RKO (cell line): Measurements from ENCODE around the gene USP25.

Experiments
- DNase-seq: peaks from one replicate; pipeline ENCODE4 v3.0.0-alpha.2; 2016; ENCODE audit warnings: low spot score

The USP25 gene, protein sequence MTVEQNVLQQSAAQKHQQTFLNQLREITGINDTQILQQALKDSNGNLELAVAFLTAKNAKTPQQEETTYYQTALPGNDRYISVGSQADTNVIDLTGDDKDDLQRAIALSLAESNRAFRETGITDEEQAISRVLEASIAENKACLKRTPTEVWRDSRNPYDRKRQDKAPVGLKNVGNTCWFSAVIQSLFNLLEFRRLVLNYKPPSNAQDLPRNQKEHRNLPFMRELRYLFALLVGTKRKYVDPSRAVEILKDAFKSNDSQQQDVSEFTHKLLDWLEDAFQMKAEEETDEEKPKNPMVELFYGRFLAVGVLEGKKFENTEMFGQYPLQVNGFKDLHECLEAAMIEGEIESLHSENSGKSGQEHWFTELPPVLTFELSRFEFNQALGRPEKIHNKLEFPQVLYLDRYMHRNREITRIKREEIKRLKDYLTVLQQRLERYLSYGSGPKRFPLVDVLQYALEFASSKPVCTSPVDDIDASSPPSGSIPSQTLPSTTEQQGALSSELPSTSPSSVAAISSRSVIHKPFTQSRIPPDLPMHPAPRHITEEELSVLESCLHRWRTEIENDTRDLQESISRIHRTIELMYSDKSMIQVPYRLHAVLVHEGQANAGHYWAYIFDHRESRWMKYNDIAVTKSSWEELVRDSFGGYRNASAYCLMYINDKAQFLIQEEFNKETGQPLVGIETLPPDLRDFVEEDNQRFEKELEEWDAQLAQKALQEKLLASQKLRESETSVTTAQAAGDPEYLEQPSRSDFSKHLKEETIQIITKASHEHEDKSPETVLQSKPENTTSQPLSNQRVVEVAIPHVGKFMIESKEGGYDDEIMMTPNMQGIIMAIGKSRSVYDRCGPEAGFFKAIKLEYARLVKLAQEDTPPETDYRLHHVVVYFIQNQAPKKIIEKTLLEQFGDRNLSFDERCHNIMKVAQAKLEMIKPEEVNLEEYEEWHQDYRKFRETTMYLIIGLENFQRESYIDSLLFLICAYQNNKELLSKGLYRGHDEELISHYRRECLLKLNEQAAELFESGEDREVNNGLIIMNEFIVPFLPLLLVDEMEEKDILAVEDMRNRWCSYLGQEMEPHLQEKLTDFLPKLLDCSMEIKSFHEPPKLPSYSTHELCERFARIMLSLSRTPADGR

DNA sequence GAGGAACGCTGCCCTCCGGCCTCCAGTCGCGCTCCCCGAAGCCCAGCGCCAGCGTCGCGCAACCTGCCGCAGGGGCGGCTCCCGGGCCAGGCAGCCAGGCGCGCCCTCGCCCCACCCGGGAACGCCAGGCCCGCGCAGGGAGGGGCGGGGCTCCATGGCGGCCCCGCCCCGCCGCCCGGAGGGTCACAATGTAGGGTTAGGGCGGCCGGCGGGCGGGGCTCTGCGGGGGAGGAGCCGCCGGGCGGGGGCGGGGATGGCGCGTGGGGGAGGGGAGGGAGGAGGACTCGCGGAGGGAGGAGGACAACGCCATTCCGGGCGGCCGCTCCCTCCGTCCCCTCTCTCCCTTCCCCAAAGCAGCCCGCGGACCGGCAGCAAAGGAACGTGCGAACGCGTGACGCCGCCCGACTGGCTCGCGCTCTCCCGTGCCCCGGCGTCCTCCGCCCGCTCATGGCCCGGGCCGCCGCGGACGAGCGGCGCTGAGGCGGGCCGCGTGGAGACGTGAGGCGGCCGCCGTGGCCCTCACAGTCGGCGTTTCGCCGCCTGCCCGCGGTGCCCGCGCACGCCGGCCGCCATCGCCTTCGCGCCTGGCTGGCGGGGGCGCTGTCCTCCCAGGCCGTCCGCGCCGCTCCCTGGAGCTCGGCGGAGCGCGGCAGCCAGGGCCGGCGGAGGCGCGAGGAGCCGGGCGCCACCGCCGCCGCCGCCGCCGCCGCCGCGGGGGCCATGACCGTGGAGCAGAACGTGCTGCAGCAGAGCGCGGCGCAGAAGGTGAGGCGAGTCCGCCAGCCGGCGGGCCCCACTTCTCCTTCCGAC, at the start of gene USP25:
USP25 (plus strand) TSS at position 309 of the 810 bp plus-strand sequence; CDS start at position 721, 412 bp downstream.
- peak; percentile 75 for DNase-seq

DNA sequence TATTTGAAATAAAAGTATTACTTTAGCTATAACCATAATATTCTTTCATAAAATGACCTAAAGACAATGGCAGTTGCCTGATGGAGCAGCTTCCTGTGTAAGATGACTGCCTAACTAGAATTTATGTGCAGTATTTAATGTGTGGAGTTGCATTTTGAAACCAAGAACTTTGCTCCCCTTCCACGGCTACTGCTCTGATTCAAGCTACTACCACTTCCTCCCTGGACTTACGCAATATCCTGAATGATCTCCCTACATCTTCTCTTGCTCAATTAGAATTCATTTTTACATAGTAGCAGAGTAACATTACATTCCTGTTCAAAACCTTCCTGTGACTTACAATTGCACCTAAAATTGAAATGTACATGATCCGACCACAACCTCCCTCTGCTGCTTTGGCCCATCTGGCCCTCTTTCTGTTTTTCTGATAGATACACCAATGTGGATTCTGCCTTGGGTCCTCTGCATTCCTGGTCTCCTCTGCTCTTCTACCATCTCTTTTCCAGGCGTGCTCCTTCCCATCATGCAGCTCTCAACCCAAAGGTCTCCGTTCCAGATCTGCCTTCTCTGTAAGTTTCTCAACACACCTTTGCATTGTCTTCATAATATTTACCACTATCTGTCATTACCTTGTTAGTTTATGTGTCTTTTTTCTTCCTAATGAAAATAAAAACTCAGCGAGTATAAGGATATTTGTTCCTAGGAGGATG, 47.4 kb upstream of the USP25 start:
- no peak for DNase-seq

DNA sequence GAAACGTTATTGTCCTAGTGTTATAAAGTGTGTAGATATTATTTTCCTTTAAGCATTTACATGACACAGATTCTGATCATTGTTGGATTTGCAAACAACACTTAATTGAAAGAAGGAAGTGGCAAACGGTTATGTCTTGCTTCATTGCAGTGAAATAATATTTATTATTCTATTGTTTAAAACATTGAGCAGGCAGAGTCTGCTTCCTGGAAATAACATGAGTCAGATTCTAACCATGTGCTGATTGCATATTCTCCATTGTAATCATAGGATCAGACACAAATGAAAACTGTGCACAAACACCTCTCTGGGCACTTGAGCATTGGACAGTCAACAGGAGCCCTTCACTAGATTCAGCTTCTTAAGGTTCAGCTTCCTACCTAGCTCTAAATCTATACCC, 46.8 kb upstream of the USP25 start:
- DNase-seq = peak; percentile 9

DNA sequence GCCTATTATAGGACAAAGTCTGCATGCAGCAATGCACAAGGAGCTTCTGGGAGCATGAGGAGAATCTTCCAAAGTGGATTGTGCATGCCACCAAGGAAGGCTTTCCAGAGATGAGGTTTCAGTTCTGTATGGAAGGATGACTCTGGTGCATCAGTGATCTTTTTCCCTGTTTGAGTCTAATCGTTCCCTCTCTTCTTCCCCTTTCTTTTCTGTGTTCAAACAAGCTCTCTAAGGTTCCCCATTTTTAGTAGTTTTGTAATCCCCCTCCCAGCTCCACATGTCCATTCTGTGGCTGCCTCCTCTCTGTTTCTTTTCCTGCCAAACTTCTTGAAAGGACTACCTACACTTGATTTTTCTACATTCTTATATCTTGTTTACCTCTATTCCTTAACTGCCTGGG, 43.3 kb upstream of the USP25 start:
- DNase-seq = no peak

DNA sequence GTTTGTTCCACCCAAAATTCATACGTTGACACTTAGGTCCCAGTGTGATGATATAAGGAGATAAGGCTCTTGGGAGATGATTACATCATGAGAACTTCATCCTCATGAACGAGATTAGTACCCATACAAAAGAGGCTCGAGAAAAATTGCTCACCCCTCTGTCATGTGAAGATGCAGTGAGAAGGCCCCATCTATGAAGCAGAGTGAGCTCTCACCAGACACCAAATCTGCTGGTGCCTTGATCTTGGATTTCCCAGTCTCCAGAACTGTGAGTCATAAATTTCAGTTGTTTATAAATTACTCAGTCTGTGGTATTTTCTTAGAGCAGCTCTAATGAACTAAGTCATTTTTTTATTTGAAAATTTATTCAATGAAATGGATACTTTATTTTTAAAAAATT, 42.6 kb upstream of the USP25 start:
- DNase-seq = no peak

DNA sequence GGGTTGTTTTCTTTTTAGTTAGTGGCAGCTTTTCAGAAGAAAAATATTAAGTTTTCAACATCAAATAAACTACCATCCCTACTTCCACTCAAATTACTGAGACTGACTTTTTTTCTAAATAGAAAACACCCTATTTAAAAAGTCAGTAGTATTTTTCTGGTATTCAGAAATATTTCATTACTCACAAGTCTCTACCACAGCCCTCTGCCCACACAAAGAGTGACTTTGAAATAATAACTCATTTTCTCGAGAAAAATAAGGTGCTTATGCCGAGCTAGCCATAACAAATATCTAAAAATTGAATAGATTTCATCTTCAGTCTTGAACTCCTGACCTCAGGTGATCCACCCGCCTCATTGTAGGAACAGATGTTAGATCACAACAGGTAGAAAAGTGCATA, 41.8 kb upstream of the USP25 start:
- no peak for DNase-seq

DNA sequence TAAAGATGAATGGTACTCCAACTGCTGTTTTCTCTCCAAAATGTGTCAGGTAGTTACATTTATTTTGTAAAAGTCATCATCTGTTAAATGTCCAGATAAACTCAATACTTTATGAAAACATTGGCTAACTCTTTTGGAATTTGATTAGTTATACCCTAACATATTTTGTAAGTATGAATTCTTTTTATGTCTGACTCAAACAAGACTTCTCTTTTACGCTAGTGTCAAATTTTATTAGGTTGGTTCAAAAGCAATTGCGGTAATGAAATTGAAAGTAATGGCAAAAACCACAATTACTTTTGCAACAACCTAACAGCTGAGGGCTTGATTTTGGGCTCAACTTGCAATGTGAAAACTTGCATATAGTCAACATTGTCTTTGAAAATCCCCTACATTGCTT, 41.0 kb upstream of the USP25 start:
- no peak for DNase-seq

DNA sequence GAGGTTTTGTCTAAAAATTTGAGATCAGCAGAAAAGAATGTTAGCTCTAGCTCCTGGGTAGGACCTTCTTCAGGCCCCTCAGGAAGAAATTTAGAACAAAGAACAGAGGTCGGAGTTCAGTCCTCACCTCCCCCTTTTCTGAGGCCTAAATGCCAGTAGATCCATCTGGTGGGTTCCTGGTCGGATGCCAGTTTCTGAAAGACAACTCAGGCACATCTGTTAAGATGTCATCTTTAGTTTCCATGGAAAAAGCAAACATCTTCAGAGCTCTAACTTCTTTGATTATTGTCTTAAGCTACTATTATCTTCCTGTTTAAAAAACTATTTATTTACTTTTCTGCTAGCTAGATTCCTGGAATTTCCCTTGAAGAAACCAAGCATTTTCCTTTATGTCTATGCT, 37.1 kb upstream of the USP25 start:
- DNase-seq = no peak

DNA sequence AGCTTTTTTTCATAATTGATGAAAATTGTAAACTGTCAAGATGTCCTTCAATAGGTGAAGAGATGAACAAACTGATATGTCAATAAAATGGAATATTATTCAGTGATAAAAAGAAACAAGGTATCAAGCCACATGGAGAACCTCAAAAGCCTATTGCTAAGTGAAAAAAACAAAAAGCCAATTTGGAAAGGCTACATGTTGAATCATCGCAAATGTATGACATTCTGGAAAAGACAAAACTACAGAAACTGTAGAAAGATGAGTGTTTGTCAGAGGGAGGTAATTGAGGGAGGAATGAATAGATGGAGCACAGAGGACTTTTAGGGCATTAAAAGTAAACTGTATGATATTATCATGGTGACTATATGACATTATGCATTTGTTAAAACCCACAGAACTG, 34.5 kb upstream of the USP25 start:
- no peak for DNase-seq

DNA sequence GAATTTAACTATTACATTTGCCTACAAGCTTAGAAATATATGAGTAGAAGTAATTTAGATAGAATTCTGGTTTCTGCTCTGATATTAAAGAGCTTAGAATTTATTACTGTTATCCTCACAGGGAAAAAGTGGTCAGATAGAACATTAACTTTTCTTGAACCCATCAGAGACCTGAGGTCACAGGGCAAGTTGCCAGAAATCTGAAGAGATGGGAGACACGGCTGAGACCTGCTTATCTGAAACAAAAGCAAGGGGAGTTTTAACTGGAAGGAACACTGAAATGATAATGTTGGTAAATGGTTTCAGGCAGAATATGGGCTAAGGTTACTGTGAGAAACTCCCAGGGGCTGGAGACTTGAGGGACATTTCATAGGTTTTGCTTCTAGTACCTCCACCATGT, 28.0 kb upstream of the USP25 start:
- DNase-seq = no peak

DNA sequence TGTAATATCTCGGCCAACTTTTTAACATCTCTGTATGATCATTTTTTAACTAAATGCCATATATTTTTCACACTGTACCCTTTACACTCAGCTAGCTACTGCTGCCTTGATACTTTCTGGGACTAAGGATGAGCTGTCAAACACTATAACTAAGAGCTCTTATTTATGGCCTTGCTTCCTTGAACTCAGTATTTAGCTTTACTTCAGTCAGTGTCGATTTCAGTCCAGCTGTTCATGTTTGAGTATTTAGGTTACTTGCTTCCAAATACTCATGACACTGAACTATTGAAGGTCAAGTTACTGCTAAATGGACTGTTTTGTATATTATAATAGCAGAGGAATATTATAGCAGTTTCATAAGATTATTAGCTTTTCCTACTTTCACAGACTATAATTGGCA, 25.9 kb upstream of the USP25 start:
- no peak for DNase-seq

DNA sequence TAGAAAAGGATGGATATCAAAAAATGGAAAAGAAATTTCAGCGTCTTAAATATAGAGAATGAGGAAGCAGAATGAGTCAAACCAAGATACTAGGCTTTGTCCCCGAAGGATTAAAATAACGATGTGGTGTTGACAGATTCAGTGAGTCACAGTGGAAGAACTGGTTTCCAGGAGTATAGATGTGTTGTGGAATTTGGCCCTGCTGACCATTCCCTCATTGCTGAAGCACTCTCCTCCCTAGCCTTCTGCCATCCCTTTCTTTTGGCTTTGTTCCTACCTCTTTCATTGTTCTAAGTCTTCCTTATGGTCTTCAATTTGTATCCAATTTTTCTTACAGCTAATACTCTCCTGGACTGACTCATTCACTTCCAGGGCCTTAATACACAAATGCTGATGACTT, 23.1 kb upstream of the USP25 start:
- DNase-seq = peak; percentile 19

DNA sequence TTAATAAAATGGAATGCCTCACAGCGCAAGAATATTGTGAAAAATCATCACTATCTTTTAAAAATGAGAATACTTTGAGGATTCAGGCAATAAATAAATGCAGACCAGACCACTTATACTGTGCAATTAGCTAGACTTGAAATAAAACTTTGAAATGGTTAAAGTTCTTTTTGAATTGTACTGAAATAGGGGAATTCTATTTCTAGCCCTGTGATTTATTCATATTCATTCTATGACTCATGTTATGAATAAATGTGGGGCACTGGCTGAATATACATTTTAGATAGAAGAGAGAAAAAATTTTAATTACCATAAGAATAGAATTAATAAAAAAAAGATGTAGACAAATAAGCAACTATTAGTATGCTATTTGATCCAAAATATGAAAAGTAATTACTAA, 16.4 kb upstream of the USP25 start:
- DNase-seq = no peak

DNA sequence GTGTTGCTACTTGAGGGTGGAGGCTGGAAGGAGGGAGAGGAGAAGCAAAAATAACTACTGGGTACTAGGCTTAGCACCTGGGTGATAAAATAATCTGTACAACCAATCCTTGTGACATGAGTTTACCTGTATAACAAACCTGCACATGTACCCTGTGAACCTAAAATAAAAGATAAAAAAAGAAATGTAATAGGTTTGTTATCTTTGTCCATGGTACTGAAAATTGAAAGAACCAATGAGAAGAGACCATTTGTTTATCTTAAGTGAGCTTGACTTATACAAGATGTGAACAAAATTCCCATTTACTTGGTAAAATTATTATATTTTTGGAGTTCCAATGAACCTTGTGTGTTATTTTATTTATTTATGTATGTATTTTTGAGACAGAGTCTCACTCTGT, 11.1 kb upstream of the USP25 start:
- DNase-seq = no peak

DNA sequence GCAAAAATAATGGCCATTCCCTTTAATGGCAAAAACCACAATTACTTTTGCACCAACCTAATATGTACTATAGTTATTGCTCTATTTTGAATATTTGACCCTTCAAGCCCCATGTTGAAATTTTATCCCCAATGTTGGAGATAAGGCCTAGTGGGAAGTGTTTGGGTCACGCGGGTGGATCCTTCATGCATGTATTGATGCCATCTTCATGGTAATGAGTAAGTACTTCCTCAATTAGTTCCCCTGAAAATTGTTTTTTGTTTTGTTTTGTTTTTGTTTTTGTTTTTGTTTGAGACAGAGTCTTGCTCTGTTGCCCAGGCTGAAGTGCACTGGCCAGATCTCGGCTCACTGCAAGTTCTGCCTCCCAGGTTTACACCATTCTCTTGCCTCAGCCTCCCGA, 9.8 kb upstream of the USP25 start:
- DNase-seq = no peak

DNA sequence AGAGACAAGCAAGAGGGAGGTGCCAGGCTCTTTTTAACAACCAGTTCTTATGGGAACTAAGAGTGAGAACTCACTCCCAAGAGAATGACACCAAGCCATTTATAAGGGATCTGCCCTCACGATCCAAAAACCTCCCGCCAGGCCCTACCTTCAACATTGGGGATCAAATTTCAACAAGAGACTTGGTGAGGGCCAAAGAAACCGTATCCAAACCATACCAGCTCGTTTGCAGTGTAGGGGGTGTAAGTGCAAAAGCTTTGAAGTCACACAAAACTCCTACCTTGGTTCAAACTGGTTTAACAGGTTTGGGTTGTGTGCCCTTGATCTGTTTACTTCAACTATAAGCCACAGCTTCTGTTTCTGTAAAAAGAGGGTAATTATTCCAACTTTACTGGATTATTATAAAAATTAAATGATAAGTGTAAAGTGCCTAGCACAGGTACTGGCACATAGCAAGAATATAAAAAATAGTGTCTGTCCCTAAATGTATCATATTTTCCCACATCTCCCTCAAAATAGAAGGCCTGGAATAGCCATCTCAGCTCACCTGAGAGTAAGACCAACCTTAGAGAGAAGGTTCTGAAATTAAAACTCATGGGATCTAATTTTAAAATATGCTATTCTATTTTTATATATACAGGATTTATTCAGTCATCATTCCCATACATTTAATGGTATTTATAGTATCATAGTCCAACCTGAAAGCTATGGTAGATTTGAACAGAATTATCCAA, 7.0 kb upstream of the USP25 start:
- DNase-seq = no peak

DNA sequence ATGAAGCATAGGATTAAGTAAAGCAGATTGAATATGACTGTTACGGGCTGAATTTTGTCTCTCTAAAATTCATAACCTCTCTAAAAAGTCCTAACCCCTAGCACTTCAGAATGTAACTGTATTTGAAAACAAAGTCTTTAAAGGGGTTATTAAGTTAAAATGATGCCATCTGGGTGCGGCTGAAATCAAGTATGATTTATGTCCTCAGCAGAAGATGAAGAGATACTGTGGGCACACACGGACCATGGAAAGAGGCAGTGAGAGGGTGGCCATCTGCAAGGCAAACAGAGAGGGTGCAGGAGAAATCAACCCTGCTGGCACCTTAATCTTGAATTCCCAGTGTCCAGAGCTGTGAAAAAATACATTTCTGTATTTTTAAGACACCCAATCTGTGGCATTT, 3.8 kb upstream of the USP25 start:
- DNase-seq = no peak

DNA sequence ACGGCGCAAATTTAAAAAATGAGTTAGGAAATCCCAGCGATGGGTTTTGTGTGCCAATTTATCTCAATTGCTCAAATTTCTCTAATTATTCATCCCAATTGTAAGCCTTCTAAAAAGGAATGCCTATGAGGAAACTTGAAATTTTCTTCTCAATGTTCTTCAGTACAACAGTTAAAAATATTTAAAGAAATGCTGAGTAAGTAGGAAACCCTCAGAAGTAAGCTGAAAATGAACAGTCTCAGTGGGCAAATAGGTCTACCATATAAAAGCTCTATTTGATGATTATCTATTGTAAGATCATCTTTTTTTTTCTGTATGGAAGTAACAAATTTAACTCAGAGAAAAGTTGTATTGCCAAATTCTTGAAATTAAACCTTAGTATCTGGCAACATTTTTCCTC, 1.7 kb upstream of the USP25 start:
- DNase-seq = no peak

DNA sequence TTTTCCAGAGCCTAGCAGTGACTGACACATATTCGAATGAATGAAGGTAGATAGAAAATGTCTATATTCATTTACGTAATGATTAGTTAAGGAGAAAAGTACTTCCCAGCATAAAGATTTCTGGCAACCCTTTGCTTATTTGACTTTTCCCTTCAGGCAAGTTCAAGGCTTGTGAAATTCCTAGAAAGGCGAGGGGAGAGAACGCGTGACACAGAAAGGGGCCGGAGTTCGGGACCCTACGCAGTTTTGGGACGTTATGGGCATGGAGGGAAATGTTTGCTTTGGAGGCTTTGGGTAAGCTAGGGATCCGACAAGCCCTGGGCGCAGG, 472 bp upstream of the USP25 start:
- DNase-seq = no peak

DNA sequence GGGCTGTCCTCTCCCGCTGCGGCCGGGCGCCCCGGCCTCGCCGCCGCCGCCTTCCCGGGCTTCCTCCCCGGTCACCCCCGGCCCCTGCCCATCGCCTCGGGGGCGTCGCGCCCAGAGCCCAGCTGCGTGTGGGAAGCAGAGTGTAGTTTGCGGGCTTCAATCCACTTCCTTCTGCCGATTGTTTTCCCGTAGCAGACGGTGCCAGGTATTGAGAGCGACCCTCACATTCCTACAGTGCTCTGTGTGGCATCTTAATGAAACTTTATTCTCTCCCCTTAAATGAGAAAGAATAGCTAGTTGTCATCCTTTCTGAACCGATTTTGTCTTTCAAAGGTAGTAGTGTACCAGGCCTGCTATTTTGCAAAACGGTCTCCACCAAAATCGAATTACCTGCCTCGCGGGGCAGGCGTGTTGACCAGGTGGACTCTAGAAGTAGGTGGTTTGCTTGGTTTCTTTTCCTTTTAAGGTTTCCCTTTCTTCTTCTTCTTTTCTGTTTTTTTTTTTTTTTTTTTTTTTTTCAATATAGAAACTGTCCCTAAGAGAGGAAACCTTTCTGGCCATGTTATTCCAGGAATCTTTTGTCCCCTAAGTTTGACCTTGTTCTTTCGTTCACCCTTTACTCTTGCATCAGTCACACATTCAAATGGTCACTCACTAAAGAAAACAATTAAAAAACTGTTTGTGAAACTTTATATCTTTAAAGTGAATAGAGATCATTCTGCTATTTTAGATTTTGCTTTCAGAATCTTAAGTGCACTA, 881 bp downstream of the USP25 start:
- peak; percentile 26 for DNase-seq
